Measurements from ENCODE around the gene PEF1. TPM values are rescaled to one million over a fixed set of nuclear protein-coding genes. Genes with fewer than 3 reads are reported as not detected.

PEF1 gene
- total RNA-seq, 2 donors from 2014 or later, result 51.4 to 59.1 TPM

DNA sequence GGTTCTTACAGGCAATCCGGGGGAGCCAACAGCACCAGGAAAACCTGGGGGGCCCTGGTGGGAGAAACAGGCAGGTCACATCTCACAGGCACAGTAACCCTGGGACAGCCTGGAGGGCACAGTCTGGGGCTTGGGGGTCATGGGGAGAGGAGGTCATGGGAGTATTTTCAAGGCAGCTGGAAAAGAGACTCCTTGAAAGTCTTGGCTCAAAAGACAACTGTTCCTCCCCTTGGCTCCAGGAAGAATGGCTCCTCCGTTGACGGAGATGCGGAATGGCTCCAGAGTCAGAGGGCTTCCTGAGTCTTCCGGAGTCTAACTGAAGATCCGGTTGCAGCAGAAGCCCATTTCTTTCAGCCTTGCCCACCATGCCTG lies 25.9 kb upstream of the PEF1 start:
- Histone ChIP-seq H3K27me3 (ENCODE audit: control insufficient read depth, insufficient read depth, low read length, poor library complexity, severe bottlenecking) (no peaks in the 10 kb centered on the region), H3K4me1 (ENCODE audit: control insufficient read depth, insufficient read depth, low read length) (peaks cover 2% of the 10 kb centered on the region), H3K4me3 (ENCODE audit: low read length) (no peak overlapping the region), H3K9me3 (ENCODE audit: control insufficient read depth, low read length) (no peaks in the 10 kb centered on the region), H3K27ac (ENCODE audit: low read depth, low read length) (no peak overlapping the region), H3K36me3 (ENCODE audit: control insufficient read depth, insufficient read depth, low read length) (no peaks in the 10 kb centered on the region), H3K9ac (ENCODE audit: extremely low read depth, low read length, poor library complexity, severe bottlenecking) (no peak overlapping the region)
- 91 to 97% methylated on average over 5 to 6 of the region's 6 CpGs for WGBS, 2 experiments (ENCODE audit: insufficient coverage in 1 of 2, insufficient read length in 1 of 2)
- no peaks in the 10 kb centered on the region for H3K9me3 Mint-ChIP-seq
- TF ChIP-seq, protein P1, sequence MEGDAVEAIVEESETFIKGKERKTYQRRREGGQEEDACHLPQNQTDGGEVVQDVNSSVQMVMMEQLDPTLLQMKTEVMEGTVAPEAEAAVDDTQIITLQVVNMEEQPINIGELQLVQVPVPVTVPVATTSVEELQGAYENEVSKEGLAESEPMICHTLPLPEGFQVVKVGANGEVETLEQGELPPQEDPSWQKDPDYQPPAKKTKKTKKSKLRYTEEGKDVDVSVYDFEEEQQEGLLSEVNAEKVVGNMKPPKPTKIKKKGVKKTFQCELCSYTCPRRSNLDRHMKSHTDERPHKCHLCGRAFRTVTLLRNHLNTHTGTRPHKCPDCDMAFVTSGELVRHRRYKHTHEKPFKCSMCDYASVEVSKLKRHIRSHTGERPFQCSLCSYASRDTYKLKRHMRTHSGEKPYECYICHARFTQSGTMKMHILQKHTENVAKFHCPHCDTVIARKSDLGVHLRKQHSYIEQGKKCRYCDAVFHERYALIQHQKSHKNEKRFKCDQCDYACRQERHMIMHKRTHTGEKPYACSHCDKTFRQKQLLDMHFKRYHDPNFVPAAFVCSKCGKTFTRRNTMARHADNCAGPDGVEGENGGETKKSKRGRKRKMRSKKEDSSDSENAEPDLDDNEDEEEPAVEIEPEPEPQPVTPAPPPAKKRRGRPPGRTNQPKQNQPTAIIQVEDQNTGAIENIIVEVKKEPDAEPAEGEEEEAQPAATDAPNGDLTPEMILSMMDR (conservative IDR thresholded peaks at IDR 0.05), result no peak
- H3K4me1 Mint-ChIP-seq, result peaks cover 17% of the 10 kb centered on the region
- H3K36me3 Mint-ChIP-seq (ENCODE audit: low read depth), result no peaks in the 10 kb centered on the region
- H3K27ac Mint-ChIP-seq, result peak overlapping the region; percentile 10
- no peak for DNase-seq
- H3K4me3 Mint-ChIP-seq, result peak overlapping the region; percentile 31
- no peaks in the 10 kb centered on the region for H3K27me3 Mint-ChIP-seq (ENCODE audit: insufficient read depth)

DNA sequence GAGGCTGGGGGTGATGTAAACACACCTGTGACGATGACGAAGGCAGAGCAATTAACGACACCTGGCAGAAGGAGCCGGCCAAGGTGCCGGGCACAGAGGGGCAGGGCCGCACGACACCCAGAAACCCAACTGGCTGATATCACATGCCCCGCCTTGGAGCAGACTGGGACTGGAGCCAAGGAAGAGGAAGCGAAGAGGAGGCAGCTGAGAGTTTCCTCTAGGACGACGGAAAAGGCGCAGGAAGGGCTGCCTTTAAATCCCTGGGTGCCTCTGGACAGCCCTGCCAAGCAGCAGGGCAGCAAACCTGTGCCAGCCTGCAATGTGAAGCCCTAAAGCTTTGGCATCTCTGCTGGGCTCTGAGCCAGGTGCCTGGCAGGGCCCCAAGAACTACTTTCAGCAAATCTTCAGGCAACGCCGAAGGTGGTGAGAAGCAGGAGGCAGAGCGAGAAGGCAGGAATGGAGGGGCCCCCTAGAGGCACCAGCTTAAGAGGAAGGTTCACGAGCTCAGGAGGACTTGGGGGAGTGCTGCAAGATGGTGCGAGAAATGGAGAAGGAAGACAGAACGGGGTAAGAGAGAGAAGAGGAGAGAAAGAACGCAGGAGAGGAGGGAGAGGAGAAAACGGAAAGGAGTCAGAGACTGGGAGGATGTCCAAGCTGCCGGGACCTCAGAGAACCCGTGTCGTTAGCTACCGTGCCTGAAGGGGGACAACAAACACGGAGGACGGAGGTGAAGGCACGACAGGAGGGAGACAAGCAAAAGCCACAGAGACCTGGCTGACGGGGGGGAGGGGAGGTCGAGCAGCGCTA lies 25.3 kb upstream of the PEF1 start:
- Mint-ChIP-seq H3K36me3 (ENCODE audit: low read depth) (no peaks in the 10 kb centered on the region), H3K4me1 (peaks cover 17% of the 10 kb centered on the region), H3K27ac (peak overlapping the region; percentile 64), H3K4me3 (peak overlapping the region; percentile 31), H3K27me3 (ENCODE audit: insufficient read depth) (no peaks in the 10 kb centered on the region), H3K9me3 (no peaks in the 10 kb centered on the region)
- Histone ChIP-seq H3K9ac (ENCODE audit: extremely low read depth, low read length, poor library complexity, severe bottlenecking) (no peak overlapping the region), H3K4me1 (ENCODE audit: control insufficient read depth, insufficient read depth, low read length) (peaks cover 2% of the 10 kb centered on the region), H3K9me3 (ENCODE audit: control insufficient read depth, low read length) (no peaks in the 10 kb centered on the region), H3K27me3 (ENCODE audit: control insufficient read depth, insufficient read depth, low read length, poor library complexity, severe bottlenecking) (no peaks in the 10 kb centered on the region), H3K36me3 (ENCODE audit: control insufficient read depth, insufficient read depth, low read length) (no peaks in the 10 kb centered on the region), H3K4me3 (ENCODE audit: low read length) (no peak overlapping the region), H3K27ac (ENCODE audit: low read depth, low read length) (peak overlapping the region; percentile 26)
- TF ChIP-seq, protein P1 (conservative IDR thresholded peaks at IDR 0.05), result peak; percentile 57
- peak; percentile 78 for DNase-seq
- WGBS, 2 experiments (ENCODE audit: insufficient coverage in 1 of 2, insufficient read length in 1 of 2), result 71 to 77% methylated on average over 27 to 30 of the region's 30 CpGs

DNA sequence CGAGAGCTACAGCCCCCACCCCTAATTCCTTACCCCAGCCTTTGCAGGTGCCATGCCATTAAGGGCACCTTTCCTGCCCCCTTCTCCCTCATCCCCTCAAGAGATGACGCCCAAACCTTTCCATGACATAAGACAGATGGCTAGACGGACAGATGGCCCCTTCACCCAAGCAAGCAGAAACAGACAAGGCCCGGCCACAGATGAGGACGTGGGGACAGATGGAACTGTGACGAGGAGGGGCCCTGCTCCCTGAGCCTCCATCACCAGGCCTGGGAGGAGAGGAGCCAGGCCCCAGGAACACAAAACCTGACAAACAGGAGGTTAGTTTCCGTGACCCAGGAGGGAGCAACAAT lies 24.7 kb upstream of the PEF1 start:
- Mint-ChIP-seq H3K4me3 (no peak overlapping the region), H3K4me1 (peaks cover 17% of the 10 kb centered on the region), H3K9me3 (no peaks in the 10 kb centered on the region), H3K36me3 (ENCODE audit: low read depth) (no peaks in the 10 kb centered on the region), H3K27ac (peak overlapping the region; percentile 64), H3K27me3 (ENCODE audit: insufficient read depth) (no peaks in the 10 kb centered on the region)
- Histone ChIP-seq H3K4me3 (ENCODE audit: low read length) (no peak overlapping the region), H3K9me3 (ENCODE audit: control insufficient read depth, low read length) (no peaks in the 10 kb centered on the region), H3K36me3 (ENCODE audit: control insufficient read depth, insufficient read depth, low read length) (no peaks in the 10 kb centered on the region), H3K27me3 (ENCODE audit: control insufficient read depth, insufficient read depth, low read length, poor library complexity, severe bottlenecking) (no peaks in the 10 kb centered on the region), H3K4me1 (ENCODE audit: control insufficient read depth, insufficient read depth, low read length) (peaks cover 2% of the 10 kb centered on the region), H3K9ac (ENCODE audit: extremely low read depth, low read length, poor library complexity, severe bottlenecking) (no peak overlapping the region), H3K27ac (ENCODE audit: low read depth, low read length) (no peak overlapping the region)
- DNase-seq, result no peak
- TF ChIP-seq, protein P1 (conservative IDR thresholded peaks at IDR 0.05), result no peak
- 89 to 98% methylated on average over 4 to 7 of the region's 7 CpGs for WGBS, 2 experiments (ENCODE audit: insufficient coverage in 1 of 2, insufficient read length in 1 of 2)

All from endodermal cell (in vitro differentiated cells).